PC-3 (cell line): ENCODE results near the gene PIGL. TPM values are rescaled to one million over a fixed set of nuclear protein-coding genes. Genes with fewer than 3 reads are reported as not detected.

Source experiments
- ATAC-seq: fragments of 200-7000 bp; cut with Tn5 transposase; 2 replicates; pipeline ENCODE4 v1.9.1; 2020; ENCODE audit warnings: mild to moderate bottlenecking, moderate library complexity
- BruUV-seq: library from RNA; stranded (reverse); fragments of 400-500 nt; replicated peaks from 2 replicates; lab custom pipeline; 2021; lab: Mats Ljungman, UMichigan
- CTCF ChIA-PET: fragments of 300-600 bp; sonication (Branson Sonifier 250); formaldehyde crosslinking; loops from one replicate; lab custom pipeline; 2022; ENCODE audit warnings: antibody characterized with exemption; lab: Charles Lee
- POLR2A ChIA-PET: fragments of 300-600 bp; sonication (Branson Sonifier 250); formaldehyde crosslinking; loops from one replicate; lab custom pipeline; 2022; ENCODE audit warnings: antibody characterized with exemption; ENCODE audit not compliant: unreplicated experiment; lab: Charles Lee
- DNase-seq: peaks from one replicate; pipeline ENCODE4 v3.0.0-alpha.2; 2015
- H2AFZ ChIP-seq: fragments of 300-600 bp; sonication (generic); 2 replicates; pipeline ENCODE4 v1.6.0; 2016; ENCODE audit warnings: antibody characterized with exemption, low read length
- H3F3A ChIP-seq: fragments of 300-600 bp; sonication (generic); one replicate; pipeline ENCODE4 v1.6.0; 2017; ENCODE audit warnings: antibody characterized with exemption, low read length, control low read depth, mild to moderate bottlenecking; ENCODE audit not compliant: unreplicated experiment
- H3K27ac ChIP-seq: fragments of 300-600 bp; sonication (generic); 2 replicates; pipeline ENCODE4 v1.5.1; 2016; ENCODE audit warnings: mild to moderate bottlenecking, low read length
- H3K27me3 ChIP-seq: fragments of 300-600 bp; sonication (generic); 2 replicates; pipeline ENCODE4 v1.6.1; 2016; ENCODE audit warnings: low read length, mixed read lengths
- H3K36me3 ChIP-seq: fragments of 300-600 bp; sonication (generic); 2 replicates; pipeline ENCODE4 v1.6.1; 2016; ENCODE audit warnings: low read depth, mixed run types, low read length, mixed read lengths
- H3K4me1 ChIP-seq: fragments of 300-600 bp; sonication (generic); 2 replicates; pipeline ENCODE4 v1.5.1; 2016; ENCODE audit warnings: low read length; ENCODE audit not compliant: insufficient read depth
- H3K4me2 ChIP-seq: fragments of 300-600 bp; sonication (generic); 2 replicates; pipeline ENCODE4 v1.6.0; 2016; ENCODE audit warnings: low read length
- H3K4me3 ChIP-seq: fragments of 300-600 bp; sonication (generic); 2 replicates; pipeline ENCODE4 v1.5.1; 2016; ENCODE audit warnings: mild to moderate bottlenecking, low read length, mixed read lengths
- H3K79me2 ChIP-seq: fragments of 300-600 bp; sonication (generic); 2 replicates; pipeline ENCODE4 v1.6.1; 2017; ENCODE audit warnings: low read length, mixed read lengths
- H3K9ac ChIP-seq: fragments of 300-600 bp; sonication (generic); 2 replicates; pipeline ENCODE4 v1.6.0; 2016; ENCODE audit warnings: mild to moderate bottlenecking, low read length
- H3K9me2 ChIP-seq: fragments of 300-600 bp; sonication (generic); replicated peaks from 2 replicates; pipeline ENCODE4 v1.6.1; 2016; ENCODE audit warnings: mixed run types, low read length, mixed read lengths
- H3K9me3 ChIP-seq: fragments of 300-600 bp; sonication (generic); 2 replicates; pipeline ENCODE4 v1.6.1; 2016; ENCODE audit warnings: low read length, mixed read lengths
- H4K20me1 ChIP-seq: fragments of 300-600 bp; sonication (generic); 2 replicates; pipeline ENCODE4 v1.6.1; 2016; ENCODE audit warnings: low read length, mixed read lengths
- EZH2 ChIP-seq: fragments of 300-600 bp; sonication (generic); IDR thresholded peaks from one replicate; pipeline ENCODE4 v1.6.1; 2017; ENCODE audit warnings: antibody characterized with exemption, mild to moderate bottlenecking, low read length; ENCODE audit not compliant: unreplicated experiment
- EZH2phosphoT487 ChIP-seq: fragments of 300-600 bp; sonication (generic); IDR thresholded peaks from 2 replicates; pipeline ENCODE4 v1.6.1; 2018; ENCODE audit warnings: mild to moderate bottlenecking, antibody characterized with exemption, low read length, borderline replicate concordance
- intact Hi-C: fragments of 100-400 bp; cut with micrococcal nuclease; formaldehyde crosslinking; loops from 2 replicates; pipeline ENCODE4 v1.9.0; 2023
- total RNA-seq: library from RNA; depleted of rRNA; stranded (reverse); fragments of >200 nt; gene quantifications from 2 replicates; pipeline ENCODE4 v1.2.3, GENCODE V29; 2014
- TF ChIP-seq, protein P1 (sequence below): fragments of 300-600 bp; sonication (generic); conservative IDR thresholded peaks from 2 replicates; pipeline ENCODE4 v1.5.1; 2017; ENCODE audit warnings: antibody characterized with exemption, low read depth, mild to moderate bottlenecking, low read length

Gene PIGL
- total RNA-seq, 1 experiment from 2014 or later, result 37.4 TPM

DNA sequence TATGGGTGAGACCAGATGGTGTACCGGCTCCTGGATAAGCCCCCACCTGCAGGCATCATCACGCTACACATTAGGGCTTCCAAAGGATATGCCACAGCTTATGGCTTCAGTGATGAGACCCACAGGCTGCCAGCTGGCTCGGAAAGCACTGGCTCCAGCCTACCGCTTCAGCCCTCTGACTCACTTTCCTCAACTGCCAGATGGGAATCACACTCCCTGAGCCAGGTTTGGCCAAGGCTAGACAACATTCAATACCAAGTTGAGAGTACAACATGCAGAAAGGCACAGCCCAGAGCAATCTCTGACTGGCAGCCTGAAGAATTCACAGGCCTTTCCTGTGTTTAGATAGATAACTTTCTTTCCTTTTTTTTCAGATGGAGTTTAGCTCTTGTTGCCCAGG lies 126.0 kb downstream of the PIGL start:
- ChIA-PET POLR2A (no interaction called here), CTCF (no interaction called here)
- no TSS peak for BruUV-seq
- no peaks in the 10 kb centered on the region for H3K79me2 ChIP-seq
- H4K20me1 ChIP-seq, result no peaks in the 10 kb centered on the region
- H3K36me3 ChIP-seq, result peaks cover 6% of the 10 kb centered on the region; the same call in 1 of the 2 replicates
- peaks cover 8% of the 10 kb centered on the region; the same call in 1 of the 2 replicates for H3K4me1 ChIP-seq
- H3K27me3 ChIP-seq, result no peaks in the 10 kb centered on the region
- H2AFZ ChIP-seq, result no peak overlapping the region
- no peak for ATAC-seq
- no peak overlapping the region for H3K4me3 ChIP-seq
- TF ChIP-seq, protein P1, sequence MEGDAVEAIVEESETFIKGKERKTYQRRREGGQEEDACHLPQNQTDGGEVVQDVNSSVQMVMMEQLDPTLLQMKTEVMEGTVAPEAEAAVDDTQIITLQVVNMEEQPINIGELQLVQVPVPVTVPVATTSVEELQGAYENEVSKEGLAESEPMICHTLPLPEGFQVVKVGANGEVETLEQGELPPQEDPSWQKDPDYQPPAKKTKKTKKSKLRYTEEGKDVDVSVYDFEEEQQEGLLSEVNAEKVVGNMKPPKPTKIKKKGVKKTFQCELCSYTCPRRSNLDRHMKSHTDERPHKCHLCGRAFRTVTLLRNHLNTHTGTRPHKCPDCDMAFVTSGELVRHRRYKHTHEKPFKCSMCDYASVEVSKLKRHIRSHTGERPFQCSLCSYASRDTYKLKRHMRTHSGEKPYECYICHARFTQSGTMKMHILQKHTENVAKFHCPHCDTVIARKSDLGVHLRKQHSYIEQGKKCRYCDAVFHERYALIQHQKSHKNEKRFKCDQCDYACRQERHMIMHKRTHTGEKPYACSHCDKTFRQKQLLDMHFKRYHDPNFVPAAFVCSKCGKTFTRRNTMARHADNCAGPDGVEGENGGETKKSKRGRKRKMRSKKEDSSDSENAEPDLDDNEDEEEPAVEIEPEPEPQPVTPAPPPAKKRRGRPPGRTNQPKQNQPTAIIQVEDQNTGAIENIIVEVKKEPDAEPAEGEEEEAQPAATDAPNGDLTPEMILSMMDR, result no peak
- TF ChIP-seq EZH2 (no peak), EZH2phosphoT487 (no peak)
- no peaks in the 10 kb centered on the region for H3K9me3 ChIP-seq
- H3K9me2 ChIP-seq, result no peaks in the 10 kb centered on the region
- no peak overlapping the region for H3K4me2 ChIP-seq
- no peak overlapping the region for H3K27ac ChIP-seq
- H3F3A ChIP-seq, result peaks cover 5% of the 10 kb centered on the region
- intact Hi-C loops, result no loop called here
- DNase-seq, result peak; percentile 13
- H3K9ac ChIP-seq, result no peak overlapping the region

DNA sequence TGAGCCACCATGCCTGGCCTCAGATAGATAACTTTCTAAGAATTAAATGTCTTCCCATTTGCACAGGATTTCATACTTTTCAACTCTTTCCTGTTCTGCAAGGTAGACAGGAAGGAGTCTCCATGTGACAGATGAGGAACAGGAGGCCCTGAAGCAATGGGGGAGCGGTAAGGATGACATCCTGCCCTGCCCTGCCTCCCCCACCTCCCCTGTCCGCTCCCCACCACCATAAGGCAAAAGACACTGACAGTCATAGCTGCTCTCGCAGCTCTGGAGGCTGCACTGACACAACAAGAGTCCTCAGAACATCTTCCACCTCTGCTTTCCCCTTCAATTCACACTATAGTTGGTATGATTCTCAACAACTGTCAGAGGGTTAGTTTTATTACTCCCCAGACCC lies 126.6 kb downstream of the PIGL start:
- Histone ChIP-seq H3F3A (peaks cover 5% of the 10 kb centered on the region), H3K9me3 (no peaks in the 10 kb centered on the region), H3K9me2 (no peaks in the 10 kb centered on the region), H3K79me2 (no peaks in the 10 kb centered on the region), H3K27ac (no peak overlapping the region), H3K9ac (no peak overlapping the region), H3K27me3 (no peaks in the 10 kb centered on the region), H3K36me3 (peaks cover 6% of the 10 kb centered on the region; the same call in 1 of the 2 replicates), H3K4me1 (peaks cover 8% of the 10 kb centered on the region; the same call in 1 of the 2 replicates), H2AFZ (no peak overlapping the region), H4K20me1 (no peaks in the 10 kb centered on the region), H3K4me2 (no peak overlapping the region), H3K4me3 (no peak overlapping the region)
- DNase-seq (no peak), ATAC-seq (no peak)
- no peak for TF ChIP-seq EZH2
- CTCF ChIA-PET, result no interaction called here
- no TSS peak for BruUV-seq
- intact Hi-C loops, result no loop called here
- POLR2A ChIA-PET, result no interaction called here

DNA sequence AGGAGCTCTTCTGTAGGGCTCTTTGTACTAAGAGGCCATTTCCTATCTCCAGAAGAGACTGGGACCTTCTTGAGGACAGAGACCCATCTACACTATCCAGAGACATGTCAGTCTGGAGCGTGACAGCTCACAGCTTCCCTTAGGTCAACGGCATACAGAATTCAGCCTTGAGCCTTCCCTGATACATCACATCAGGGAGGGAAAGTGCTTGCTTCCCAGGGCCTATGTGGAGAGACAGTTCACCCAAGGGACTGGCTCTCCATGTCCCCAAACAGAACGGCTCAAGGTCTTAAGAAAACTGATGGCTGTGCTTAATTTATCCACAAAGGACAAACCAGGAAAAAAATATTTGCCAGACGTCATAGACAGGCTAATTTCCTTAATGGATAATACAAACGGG lies 128.6 kb downstream of the PIGL start:
- BruUV-seq, result no TSS peak
- ChIA-PET POLR2A (no interaction called here), CTCF (no interaction called here)
- DNase-seq (no peak), ATAC-seq (no peak)
- Histone ChIP-seq H3K9me2 (no peaks in the 10 kb centered on the region), H3K27ac (no peak overlapping the region), H3K4me3 (no peak overlapping the region), H2AFZ (no peak overlapping the region), H3K4me2 (no peak overlapping the region), H4K20me1 (no peaks in the 10 kb centered on the region), H3K4me1 (no peaks in the 10 kb centered on the region), H3K9me3 (no peaks in the 10 kb centered on the region), H3K79me2 (no peaks in the 10 kb centered on the region), H3K36me3 (peaks cover 6% of the 10 kb centered on the region; the same call in 1 of the 2 replicates), H3K27me3 (no peaks in the 10 kb centered on the region), H3F3A (no peaks in the 10 kb centered on the region), H3K9ac (no peak overlapping the region)
- TF ChIP-seq EZH2, result no peak
- TF ChIP-seq EZH2phosphoT487, result no peak
- TF ChIP-seq, protein P1, result no peak
- intact Hi-C loops, result no loop called here
